K562 (cell line): ENCODE measurements around the gene MCEMP1. TPM values are rescaled to one million over a fixed set of nuclear protein-coding genes. Genes with fewer than 3 reads are reported as not detected.
A peak's percentile ranks its signal among the peaks of the same experiment; 100 is the strongest.

Source experiments
- CBFA2T2 ChIP-seq: fragments of 450-650 bp; conservative IDR thresholded peaks from 2 replicates; pipeline ENCODE4 v1.6.1; 2017; ENCODE audit warnings: mild to moderate bottlenecking
- CCNT2 ChIP-seq: IDR thresholded peaks from 2 replicates; pipeline ENCODE4 v1.6.1; 2011; ENCODE audit warnings: borderline replicate concordance, low read depth, mild to moderate bottlenecking, moderate library complexity, mixed read lengths, low read length; ENCODE audit not compliant: insufficient read length; ENCODE audit errors: extremely low read depth
- CEBPB ChIP-seq: fragments of 450-650 bp; IDR thresholded peaks from 2 replicates; pipeline ENCODE4 v1.6.1; 2016; ENCODE audit warnings: missing genetic modification characterization, missing compliant biosample characterization
- FOXK2 ChIP-seq, 2 experiments: fragments of 450-650 bp; IDR thresholded peaks in 1 of 2; conservative IDR thresholded peaks in 1 of 2; 2 replicates each; pipeline ENCODE4 v1.6.1; 2016; ENCODE audit warnings: low read depth in 2 of 2, mild to moderate bottlenecking in 1 of 2
- HMG20B ChIP-seq: fragments of 250-450 bp; sonication (Bioruptor Pico); IDR thresholded peaks from 2 replicates; pipeline ENCODE4 v1.5.0; 2021; ENCODE audit warnings: mild to moderate bottlenecking
- HOXB6 ChIP-seq: fragments of 250-450 bp; sonication (Bioruptor Pico); IDR thresholded peaks from 2 replicates; pipeline ENCODE4 v1.5.1; 2022; ENCODE audit warnings: mild to moderate bottlenecking, borderline replicate concordance
- MTA1 ChIP-seq: fragments of 450-650 bp; IDR thresholded peaks from 2 replicates; pipeline ENCODE4 v1.6.1; 2017; ENCODE audit warnings: borderline replicate concordance
- NFE2L1 ChIP-seq: fragments of 450-650 bp; IDR thresholded peaks from 2 replicates; pipeline ENCODE4 v1.6.1; 2016; ENCODE audit warnings: missing genetic modification characterization, low read depth, mild to moderate bottlenecking, missing compliant biosample characterization, moderate library complexity, borderline replicate concordance
- NR4A1 ChIP-seq, 2 experiments: fragments of 250-450 bp in 1 of 2; fragments of 450-650 bp in 1 of 2; sonication (Bioruptor Pico) in 1 of 2; IDR thresholded peaks; 2 replicates each; pipeline versions ENCODE4 v1.4.0 to v1.6.1; 2016 to 2020; ENCODE audit warnings: mild to moderate bottlenecking in 2 of 2, missing compliant biosample characterization in 1 of 2, missing genetic modification characterization in 1 of 2, moderate library complexity in 1 of 2
- SP1 ChIP-seq: sonication (generic); formaldehyde crosslinking; IDR thresholded peaks from 2 replicates; pipeline ENCODE4 v1.8.1; 2022; ENCODE audit warnings: mild to moderate bottlenecking, missing genetic modification reagents
- STAG1 ChIP-seq: sonication (generic); formaldehyde crosslinking; IDR thresholded peaks from 2 replicates; pipeline ENCODE4 v1.5.0; 2020; ENCODE audit warnings: missing genetic modification reagents, borderline replicate concordance
- XRCC5 ChIP-seq: fragments of 200-400 bp; formaldehyde crosslinking; IDR thresholded peaks from 2 replicates; pipeline ENCODE4 v1.6.1; 2017; ENCODE audit warnings: low read depth, mild to moderate bottlenecking, low read length
- ZC3H4 ChIP-seq: sonication (generic); formaldehyde crosslinking; IDR thresholded peaks from 2 replicates; pipeline ENCODE4 v1.9.0; 2021; ENCODE audit warnings: missing genetic modification reagents, borderline replicate concordance
- ZNF24 ChIP-seq: fragments of 450-650 bp; IDR thresholded peaks from 2 replicates; pipeline ENCODE4 v1.6.1; 2016
- polyA plus RNA-seq, 8 experiments: library from polyadenylated mRNA; depleted of rRNA in 4 of 8; stranded (reverse) in 5 of 8; unstranded in 3 of 8; fragments of >200 nt; fragmentation: Nextera tagmentation in 2 of 8; fragmentation: Illumina TruSeq in 1 of 8; extraction: Ambion mirVana in 2 of 8; extraction: Trizol in 1 of 8; gene quantifications; 2 replicates each; pipeline versions ENCODE4 v1.2.1 to v1.2.3, GENCODE V29; 2011 to 2014; ENCODE audit warnings: inconsistent platforms in 1 of 8, missing spikeins in 1 of 8
- total RNA-seq, 7 experiments: library from RNA; depleted of rRNA in 6 of 7; stranded (reverse); fragments of >200 nt in 6 of 7; fragmentation: Illumina TruSeq in 2 of 7; extraction: Trizol in 2 of 7; gene quantifications; 2 replicates each; pipeline versions ENCODE4 v1.2.1 to v1.2.3, GENCODE V29; 2011 to 2021; ENCODE audit warnings: low replicate concordance in 1 of 7
- TF ChIP-seq, protein P1 (sequence below), 2 experiments: fragments of 450-650 bp in 1 of 2; sonication (generic) in 1 of 2; formaldehyde crosslinking in 1 of 2; IDR thresholded peaks in 1 of 2; conservative IDR thresholded peaks in 1 of 2; 2 replicates each; pipeline versions ENCODE4 v1.6.1 to v1.8.1; 2016 to 2023; ENCODE audit warnings: mild to moderate bottlenecking in 2 of 2, moderate library complexity in 2 of 2, inconsistent platforms in 1 of 2, missing genetic modification reagents in 1 of 2
- TF ChIP-seq, protein P2 (sequence below): fragments of 250-450 bp; sonication (Bioruptor Pico); IDR thresholded peaks from 2 replicates; pipeline ENCODE4 v1.5.0; 2021
- TF ChIP-seq, protein P3 (sequence below): IDR thresholded peaks from 3 replicates; pipeline ENCODE4 v1.6.1; 2011; ENCODE audit warnings: borderline replicate concordance, mild to moderate bottlenecking; ENCODE audit not compliant: insufficient read length, insufficient read depth
- TF ChIP-seq, protein P4 (sequence below): fragments of 450-650 bp; IDR thresholded peaks from 2 replicates; pipeline ENCODE4 v1.6.1; 2016; ENCODE audit warnings: missing biosample characterization, missing genetic modification characterization
- TF ChIP-seq, protein P5 (sequence below), 2 experiments: fragments of 450-650 bp; IDR thresholded peaks; 2 replicates each; pipeline ENCODE4 v1.6.1; 2016

Gene MCEMP1
- total and polyA plus RNA-seq, 9 of the 15 experiments (the other 6 are each of a cell fraction or from before 2014, with no cell fraction given) = 0.11 to 1.8 (median 0.51) TPM

DNA sequence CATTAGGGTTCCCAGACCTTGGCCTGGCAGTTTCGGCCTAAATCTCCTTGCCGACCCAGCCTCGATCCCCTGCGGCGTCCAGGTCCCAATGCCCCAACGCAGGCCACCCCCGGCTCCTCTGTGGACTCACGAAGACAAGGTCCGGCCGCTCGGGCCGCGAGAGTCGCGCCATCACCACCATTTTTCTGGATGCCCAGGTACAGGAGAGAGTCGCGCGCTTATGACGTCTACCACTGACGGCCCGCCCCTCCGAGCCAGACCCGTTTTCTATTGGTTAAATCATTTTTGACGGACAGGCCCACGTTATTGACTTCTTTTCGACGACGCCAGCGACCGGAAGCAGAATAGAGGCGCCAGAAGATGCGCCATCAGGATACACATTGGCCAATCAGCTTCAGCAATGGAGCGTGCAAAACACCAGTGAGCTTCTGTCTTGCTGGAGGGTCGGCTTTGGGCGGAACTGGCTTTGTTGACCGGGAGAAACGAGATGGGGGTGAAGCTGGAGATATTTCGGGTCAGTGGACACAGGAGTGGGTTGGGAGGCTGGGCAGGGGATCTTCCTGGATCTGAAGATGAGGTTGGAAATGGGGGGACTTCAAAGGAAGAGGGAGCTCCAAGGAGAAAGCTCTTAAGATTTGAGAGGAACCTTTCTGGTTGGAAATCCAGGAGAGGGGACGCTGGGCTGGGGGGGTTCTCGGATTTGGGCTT lies 47.4 kb upstream of the MCEMP1 start, which contains the start of the genes PET100 and XAB2 (continued):
- TF ChIP-seq NR4A1 (CRISPR knock-in tag; IDR thresholded peaks at IDR 0.05) (no peak), NR4A1 (tag; IDR thresholded peaks at IDR 0.05) (no peak), NFE2L1 (tag) (no peak), MTA1 (peak; percentile 99), CBFA2T2 (no peak), CCNT2 (no peak), HMG20B (CRISPR knock-in tag) (no peak), ZNF24 (no peak), HOXB6 (CRISPR knock-in tag) (no peak), SP1 (CRISPR knock-in tag) (peak; percentile 84), CEBPB (no peak), STAG1 (no peak), XRCC5 (0 out of 2 replicates have a peak, but pooled peaks have one; percentile 55), FOXK2 (conservative IDR thresholded peaks at IDR 0.05 in 1 of 2, IDR thresholded peaks at IDR 0.05 in 1 of 2; ENCODE audit: low read depth in 2 of 2) (peak; percentile 99 to 100), ZC3H4 (CRISPR knock-in tag) (no peak)
- TF ChIP-seq, protein P1, sequence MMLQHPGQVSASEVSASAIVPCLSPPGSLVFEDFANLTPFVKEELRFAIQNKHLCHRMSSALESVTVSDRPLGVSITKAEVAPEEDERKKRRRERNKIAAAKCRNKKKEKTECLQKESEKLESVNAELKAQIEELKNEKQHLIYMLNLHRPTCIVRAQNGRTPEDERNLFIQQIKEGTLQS (IDR thresholded peaks at IDR 0.05) = peak; percentile 39; the same call in 1 of the 2 replicates
- TF ChIP-seq, protein P1 (CRISPR knock-in tag; conservative IDR thresholded peaks at IDR 0.05) = 0 out of 2 replicates have a peak, but pooled peaks have one; percentile 23
- TF ChIP-seq, protein P2, sequence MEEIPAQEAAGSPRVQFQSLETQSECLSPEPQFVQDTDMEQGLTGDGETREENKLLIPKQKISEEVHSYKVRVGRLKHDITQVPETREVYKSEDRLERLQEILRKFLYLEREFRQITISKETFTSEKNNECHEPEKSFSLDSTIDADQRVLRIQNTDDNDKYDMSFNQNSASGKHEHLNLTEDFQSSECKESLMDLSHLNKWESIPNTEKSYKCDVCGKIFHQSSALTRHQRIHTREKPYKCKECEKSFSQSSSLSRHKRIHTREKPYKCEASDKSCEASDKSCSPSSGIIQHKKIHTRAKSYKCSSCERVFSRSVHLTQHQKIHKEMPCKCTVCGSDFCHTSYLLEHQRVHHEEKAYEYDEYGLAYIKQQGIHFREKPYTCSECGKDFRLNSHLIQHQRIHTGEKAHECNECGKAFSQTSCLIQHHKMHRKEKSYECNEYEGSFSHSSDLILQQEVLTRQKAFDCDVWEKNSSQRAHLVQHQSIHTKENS (CRISPR knock-in tag) = no peak
- TF ChIP-seq, protein P3, sequence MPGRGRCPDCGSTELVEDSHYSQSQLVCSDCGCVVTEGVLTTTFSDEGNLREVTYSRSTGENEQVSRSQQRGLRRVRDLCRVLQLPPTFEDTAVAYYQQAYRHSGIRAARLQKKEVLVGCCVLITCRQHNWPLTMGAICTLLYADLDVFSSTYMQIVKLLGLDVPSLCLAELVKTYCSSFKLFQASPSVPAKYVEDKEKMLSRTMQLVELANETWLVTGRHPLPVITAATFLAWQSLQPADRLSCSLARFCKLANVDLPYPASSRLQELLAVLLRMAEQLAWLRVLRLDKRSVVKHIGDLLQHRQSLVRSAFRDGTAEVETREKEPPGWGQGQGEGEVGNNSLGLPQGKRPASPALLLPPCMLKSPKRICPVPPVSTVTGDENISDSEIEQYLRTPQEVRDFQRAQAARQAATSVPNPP = no peak
- TF ChIP-seq, protein P4, sequence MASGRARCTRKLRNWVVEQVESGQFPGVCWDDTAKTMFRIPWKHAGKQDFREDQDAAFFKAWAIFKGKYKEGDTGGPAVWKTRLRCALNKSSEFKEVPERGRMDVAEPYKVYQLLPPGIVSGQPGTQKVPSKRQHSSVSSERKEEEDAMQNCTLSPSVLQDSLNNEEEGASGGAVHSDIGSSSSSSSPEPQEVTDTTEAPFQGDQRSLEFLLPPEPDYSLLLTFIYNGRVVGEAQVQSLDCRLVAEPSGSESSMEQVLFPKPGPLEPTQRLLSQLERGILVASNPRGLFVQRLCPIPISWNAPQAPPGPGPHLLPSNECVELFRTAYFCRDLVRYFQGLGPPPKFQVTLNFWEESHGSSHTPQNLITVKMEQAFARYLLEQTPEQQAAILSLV = no peak
- TF ChIP-seq, protein P5, sequence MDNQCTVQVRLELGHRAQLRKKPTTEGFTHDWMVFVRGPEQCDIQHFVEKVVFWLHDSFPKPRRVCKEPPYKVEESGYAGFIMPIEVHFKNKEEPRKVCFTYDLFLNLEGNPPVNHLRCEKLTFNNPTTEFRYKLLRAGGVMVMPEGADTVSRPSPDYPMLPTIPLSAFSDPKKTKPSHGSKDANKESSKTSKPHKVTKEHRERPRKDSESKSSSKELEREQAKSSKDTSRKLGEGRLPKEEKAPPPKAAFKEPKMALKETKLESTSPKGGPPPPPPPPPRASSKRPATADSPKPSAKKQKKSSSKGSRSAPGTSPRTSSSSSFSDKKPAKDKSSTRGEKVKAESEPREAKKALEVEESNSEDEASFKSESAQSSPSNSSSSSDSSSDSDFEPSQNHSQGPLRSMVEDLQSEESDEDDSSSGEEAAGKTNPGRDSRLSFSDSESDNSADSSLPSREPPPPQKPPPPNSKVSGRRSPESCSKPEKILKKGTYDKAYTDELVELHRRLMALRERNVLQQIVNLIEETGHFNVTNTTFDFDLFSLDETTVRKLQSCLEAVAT (IDR thresholded peaks at IDR 0.05) = peak in 1 of 2 experiments; percentile 97; a peak in 2 of 4 replicates
